Measurements from ENCODE around the gene LCP1.

DNA sequence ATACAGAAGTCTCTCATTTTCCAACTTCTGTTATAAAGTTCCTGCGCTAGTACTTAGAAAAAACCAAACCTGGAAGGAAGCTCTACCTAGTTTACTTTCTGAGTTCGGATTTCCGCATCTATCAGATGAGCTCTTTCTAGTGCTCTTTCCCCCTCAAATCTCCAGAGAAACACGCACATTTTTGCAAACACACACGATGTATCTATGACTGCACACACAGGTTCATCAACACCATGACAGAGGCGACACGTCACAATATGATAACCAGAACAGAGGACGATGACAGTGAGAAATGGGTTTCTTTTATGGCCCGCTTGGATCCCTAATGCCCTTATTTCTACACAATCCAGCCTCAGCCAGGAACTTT is 29.1 kb upstream of the LCP1 start:
- TF ChIP-seq, protein P1, sequence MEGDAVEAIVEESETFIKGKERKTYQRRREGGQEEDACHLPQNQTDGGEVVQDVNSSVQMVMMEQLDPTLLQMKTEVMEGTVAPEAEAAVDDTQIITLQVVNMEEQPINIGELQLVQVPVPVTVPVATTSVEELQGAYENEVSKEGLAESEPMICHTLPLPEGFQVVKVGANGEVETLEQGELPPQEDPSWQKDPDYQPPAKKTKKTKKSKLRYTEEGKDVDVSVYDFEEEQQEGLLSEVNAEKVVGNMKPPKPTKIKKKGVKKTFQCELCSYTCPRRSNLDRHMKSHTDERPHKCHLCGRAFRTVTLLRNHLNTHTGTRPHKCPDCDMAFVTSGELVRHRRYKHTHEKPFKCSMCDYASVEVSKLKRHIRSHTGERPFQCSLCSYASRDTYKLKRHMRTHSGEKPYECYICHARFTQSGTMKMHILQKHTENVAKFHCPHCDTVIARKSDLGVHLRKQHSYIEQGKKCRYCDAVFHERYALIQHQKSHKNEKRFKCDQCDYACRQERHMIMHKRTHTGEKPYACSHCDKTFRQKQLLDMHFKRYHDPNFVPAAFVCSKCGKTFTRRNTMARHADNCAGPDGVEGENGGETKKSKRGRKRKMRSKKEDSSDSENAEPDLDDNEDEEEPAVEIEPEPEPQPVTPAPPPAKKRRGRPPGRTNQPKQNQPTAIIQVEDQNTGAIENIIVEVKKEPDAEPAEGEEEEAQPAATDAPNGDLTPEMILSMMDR (IDR thresholded peaks at IDR 0.05; ENCODE audit: borderline replicate concordance, extremely low read depth, low read length, poor library complexity, severe bottlenecking) = no peak
- TF ChIP-seq EZH2 (IDR thresholded peaks at IDR 0.05; ENCODE audit: borderline replicate concordance, low read depth, low read length, severe bottlenecking) = no peak

Measured in DND-41 (cell line).